NB4 (cell line): Measurements from ENCODE around the gene LRRIQ1.

Experiments
- POLR2A ChIP-seq: IDR thresholded peaks from 2 replicates; pipeline ENCODE4 v1.6.1; 2011; ENCODE audit warnings: mild to moderate bottlenecking; ENCODE audit not compliant: insufficient read length; ENCODE audit errors: extremely low read depth
- TF ChIP-seq, protein P1 (sequence below): IDR thresholded peaks from one replicate; pipeline ENCODE4 v1.5.1; 2012; ENCODE audit warnings: low read depth, low read length

DNA sequence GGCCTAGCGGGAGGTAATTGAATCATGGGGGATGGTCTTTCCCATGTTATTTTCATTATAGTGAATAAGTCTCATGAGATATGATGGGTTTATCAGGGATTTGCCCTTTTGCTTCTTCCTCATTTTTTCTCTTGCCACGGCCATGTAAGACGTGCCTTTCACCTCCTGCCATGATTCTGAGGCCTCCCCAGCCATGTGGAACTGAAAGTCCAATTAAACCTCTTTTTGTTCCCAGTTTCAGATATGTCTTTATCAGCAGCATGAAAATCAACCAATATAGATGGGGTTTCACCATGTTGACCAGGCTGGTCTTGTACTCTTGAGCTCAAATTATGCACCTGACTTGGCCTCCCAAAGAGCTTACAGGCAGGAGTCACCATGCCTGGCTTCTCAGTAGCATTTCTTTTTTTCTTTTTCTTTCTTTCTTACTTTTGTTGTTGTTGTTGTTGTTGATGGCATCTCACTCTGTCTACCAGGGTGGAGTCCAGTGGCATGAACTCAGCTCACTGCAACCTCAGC is 33.3 kb upstream of the LRRIQ1 start:
- TF ChIP-seq POLR2A: no peak
- TF ChIP-seq, protein P1, sequence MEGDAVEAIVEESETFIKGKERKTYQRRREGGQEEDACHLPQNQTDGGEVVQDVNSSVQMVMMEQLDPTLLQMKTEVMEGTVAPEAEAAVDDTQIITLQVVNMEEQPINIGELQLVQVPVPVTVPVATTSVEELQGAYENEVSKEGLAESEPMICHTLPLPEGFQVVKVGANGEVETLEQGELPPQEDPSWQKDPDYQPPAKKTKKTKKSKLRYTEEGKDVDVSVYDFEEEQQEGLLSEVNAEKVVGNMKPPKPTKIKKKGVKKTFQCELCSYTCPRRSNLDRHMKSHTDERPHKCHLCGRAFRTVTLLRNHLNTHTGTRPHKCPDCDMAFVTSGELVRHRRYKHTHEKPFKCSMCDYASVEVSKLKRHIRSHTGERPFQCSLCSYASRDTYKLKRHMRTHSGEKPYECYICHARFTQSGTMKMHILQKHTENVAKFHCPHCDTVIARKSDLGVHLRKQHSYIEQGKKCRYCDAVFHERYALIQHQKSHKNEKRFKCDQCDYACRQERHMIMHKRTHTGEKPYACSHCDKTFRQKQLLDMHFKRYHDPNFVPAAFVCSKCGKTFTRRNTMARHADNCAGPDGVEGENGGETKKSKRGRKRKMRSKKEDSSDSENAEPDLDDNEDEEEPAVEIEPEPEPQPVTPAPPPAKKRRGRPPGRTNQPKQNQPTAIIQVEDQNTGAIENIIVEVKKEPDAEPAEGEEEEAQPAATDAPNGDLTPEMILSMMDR: no peak
